Measurements from ENCODE around the gene CAPN15. TPM values are rescaled to one million over a fixed set of nuclear protein-coding genes. Genes with fewer than 3 reads are reported as not detected.
"Not testable (repeated sequence)": the region's sequence is repeated elsewhere in the genome, so short reads cannot be mapped to it uniquely, and the experiment has no call there.

Gene CAPN15
- total RNA-seq = 38.3 and 39.9 TPM in 2 replicates
- long read RNA-seq = 0 reads

- Mint-ChIP-seq H3K4me3 (ENCODE audit: unreplicated experiment) (peak within 1 kb of the TSS; percentile 84), H3K27me3 (ENCODE audit: unreplicated experiment) (no peaks in the 10 kb centered on the region), H3K4me1 (ENCODE audit: unreplicated experiment) (peaks cover 45% of the 10 kb centered on the region), H3K36me3 (ENCODE audit: unreplicated experiment) (peaks cover 4% of the 10 kb centered on the region), H3K27ac (ENCODE audit: unreplicated experiment) (peak within 1 kb of the TSS; percentile 96), H3K9me3 (ENCODE audit: unreplicated experiment) (no peaks in the 10 kb centered on the region)
- peak; percentile 97 for DNase-seq (ENCODE audit: extremely low spot score, unreplicated experiment)
- TF ChIP-seq CTCF (IDR thresholded peaks at IDR 0.05) = peak; percentile 33
These were observed at the start of gene CAPN15 for GRCh38 chr16:527015-527903. Gene CAPN15 (plus strand): TSS chr16:527712. CDS start chr16:546839, 19,127 bp downstream.

GRCh38 chr16:478287-478686, 49.2 kb upstream of the CAPN15 start:
- not testable (repeated sequence) for H3K9me3 Mint-ChIP-seq (ENCODE audit: unreplicated experiment); DNase-seq (ENCODE audit: extremely low spot score, unreplicated experiment); H3K27ac Mint-ChIP-seq (ENCODE audit: unreplicated experiment); H3K4me3 Mint-ChIP-seq (ENCODE audit: unreplicated experiment); H3K27me3 Mint-ChIP-seq (ENCODE audit: unreplicated experiment)
- peaks cover 11% of the 10 kb centered on the region for H3K4me1 Mint-ChIP-seq (ENCODE audit: unreplicated experiment)
- peaks cover 21% of the 10 kb centered on the region for H3K36me3 Mint-ChIP-seq (ENCODE audit: unreplicated experiment)

GRCh38 chr16:482468-483185, 44.9 kb upstream of the CAPN15 start:
- H3K4me3 Mint-ChIP-seq (ENCODE audit: unreplicated experiment) = no peak overlapping the region
- H3K27ac Mint-ChIP-seq (ENCODE audit: unreplicated experiment) = no peak overlapping the region

GRCh38 chr16:483341-484075, 44.0 kb upstream of the CAPN15 start:
- H3K4me1 Mint-ChIP-seq (ENCODE audit: unreplicated experiment) = no peaks in the 10 kb centered on the region
- no peak for DNase-seq (ENCODE audit: extremely low spot score, unreplicated experiment)
- no peak overlapping the region for H3K27ac Mint-ChIP-seq (ENCODE audit: unreplicated experiment)
- no peaks in the 10 kb centered on the region for H3K9me3 Mint-ChIP-seq (ENCODE audit: unreplicated experiment)
- peaks cover 17% of the 10 kb centered on the region for H3K36me3 Mint-ChIP-seq (ENCODE audit: unreplicated experiment)
- no peak overlapping the region for H3K4me3 Mint-ChIP-seq (ENCODE audit: unreplicated experiment)
- no peak for TF ChIP-seq CTCF (IDR thresholded peaks at IDR 0.05)
- H3K27me3 Mint-ChIP-seq (ENCODE audit: unreplicated experiment) = no peaks in the 10 kb centered on the region

More at GRCh38 chr16:482468-483185, 44.9 kb upstream of the CAPN15 start:
- Mint-ChIP-seq H3K4me1 (ENCODE audit: unreplicated experiment) (no peaks in the 10 kb centered on the region), H3K27me3 (ENCODE audit: unreplicated experiment) (no peaks in the 10 kb centered on the region), H3K9me3 (ENCODE audit: unreplicated experiment) (no peaks in the 10 kb centered on the region), H3K36me3 (ENCODE audit: unreplicated experiment) (peaks cover 16% of the 10 kb centered on the region)
- DNase-seq (ENCODE audit: extremely low spot score, unreplicated experiment) = no peak
- TF ChIP-seq CTCF (IDR thresholded peaks at IDR 0.05) = no peak

- no peak for DNase-seq (ENCODE audit: extremely low spot score, unreplicated experiment)
- no peaks in the 10 kb centered on the region for H3K27me3 Mint-ChIP-seq (ENCODE audit: unreplicated experiment)
- no peak for TF ChIP-seq CTCF (IDR thresholded peaks at IDR 0.05)
- peaks cover 30% of the 10 kb centered on the region for H3K36me3 Mint-ChIP-seq (ENCODE audit: unreplicated experiment)
- H3K4me1 Mint-ChIP-seq (ENCODE audit: unreplicated experiment) = peaks cover 8% of the 10 kb centered on the region
- no peaks in the 10 kb centered on the region for H3K9me3 Mint-ChIP-seq (ENCODE audit: unreplicated experiment)
- no peak overlapping the region for H3K4me3 Mint-ChIP-seq (ENCODE audit: unreplicated experiment)
- no peak overlapping the region for H3K27ac Mint-ChIP-seq (ENCODE audit: unreplicated experiment)
These were observed 37.9 kb upstream of the CAPN15 start for GRCh38 chr16:489606-490005.
